Measurements from ENCODE around the gene TASP1.

- TF ChIP-seq CTCF (IDR thresholded peaks at IDR 0.05), result no peak
- no peak for TF ChIP-seq POLR2A (IDR thresholded peaks at IDR 0.05)
- no peak for TF ChIP-seq EP300 (IDR thresholded peaks at IDR 0.05; ENCODE audit: low read depth)
Observed at GRCh38 chr20:13425381-13426135, 213.2 kb downstream of the TASP1 start.

Measured in transverse colon (tissue), 3 donors.